GM23338 (cell line): ENCODE data around the gene CNGB1. TPM values are rescaled to one million over a fixed set of nuclear protein-coding genes. Genes with fewer than 3 reads are reported as not detected.
A peak's percentile ranks its signal among the peaks of the same experiment; 100 is the strongest.
"Not testable (repeated sequence)": the region's sequence is repeated elsewhere in the genome, so short reads cannot be mapped to it uniquely, and the experiment has no call there.

ENCODE experiments used
- ATAC-seq: fragments of 200-7000 bp; cut with Tn5 transposase; 3 replicates; pipeline ENCODE4 v1.9.1; 2020
- DNase-seq: peaks from one replicate; pipeline ENCODE4 v3.0.0-alpha.2; 2015; ENCODE audit warnings: low spot score
- H2AFZ ChIP-seq: fragments of 200-600 bp; sonication (generic); 2 replicates; pipeline ENCODE4 v1.8.0; 2016; ENCODE audit warnings: antibody characterized with exemption, mild to moderate bottlenecking, moderate library complexity
- H3F3A ChIP-seq: fragments of 200-600 bp; sonication (generic); replicated peaks from 2 replicates; pipeline ENCODE4 v1.8.0; 2017; ENCODE audit warnings: antibody characterized with exemption, mixed run types, low read depth
- H3K27ac ChIP-seq: fragments of 200-600 bp; sonication (generic); 2 replicates; pipeline ENCODE4 v1.6.1; 2016; ENCODE audit warnings: low read depth
- H3K27me3 ChIP-seq: fragments of 200-600 bp; sonication (generic); 2 replicates; pipeline ENCODE4 v1.8.0; 2016; ENCODE audit warnings: mild to moderate bottlenecking, mixed run types, moderate library complexity; ENCODE audit not compliant: insufficient read depth
- H3K36me3 ChIP-seq: fragments of 200-600 bp; sonication (generic); 2 replicates; pipeline ENCODE4 v1.8.0; 2016; ENCODE audit warnings: mild to moderate bottlenecking; ENCODE audit not compliant: insufficient read depth
- H3K4me1 ChIP-seq: fragments of 200-600 bp; sonication (generic); 2 replicates; pipeline ENCODE4 v1.8.0; 2016; ENCODE audit warnings: mild to moderate bottlenecking, moderate library complexity; ENCODE audit not compliant: insufficient read depth
- H3K4me2 ChIP-seq: fragments of 200-600 bp; sonication (generic); 2 replicates; pipeline ENCODE4 v1.7.1; 2017; ENCODE audit warnings: mixed run types
- H3K4me3 ChIP-seq: fragments of 200-600 bp; sonication (generic); 2 replicates; pipeline ENCODE4 v1.6.1; 2016; ENCODE audit warnings: mixed run types
- H3K79me2 ChIP-seq: fragments of 200-600 bp; sonication (generic); replicated peaks from 2 replicates; pipeline ENCODE4 v1.8.0; 2017; ENCODE audit warnings: mild to moderate bottlenecking; ENCODE audit not compliant: insufficient read depth
- H3K9me2 ChIP-seq: fragments of 200-600 bp; sonication (generic); 2 replicates; pipeline ENCODE4 v1.8.0; 2017; ENCODE audit not compliant: insufficient read depth
- H4K20me1 ChIP-seq: fragments of 200-600 bp; sonication (generic); replicated peaks from 2 replicates; pipeline ENCODE4 v1.8.0; 2017; ENCODE audit warnings: mild to moderate bottlenecking; ENCODE audit not compliant: insufficient read depth
- H3K27ac Mint-ChIP-seq: 2 replicates; pipeline ENCODE4 v1.8.0; 2020; ENCODE audit warnings: inconsistent platforms, mild to moderate bottlenecking, moderate library complexity, mixed read lengths
- H3K27me3 Mint-ChIP-seq: 3 replicates; pipeline ENCODE4 v1.8.0; 2022; ENCODE audit warnings: low read depth, mild to moderate bottlenecking, moderate library complexity, mixed read lengths, inconsistent platforms; ENCODE audit not compliant: insufficient read depth, poor library complexity
- H3K36me3 Mint-ChIP-seq: 3 replicates; pipeline ENCODE4 v1.8.0; 2021; ENCODE audit warnings: low read depth, mild to moderate bottlenecking, inconsistent platforms, moderate library complexity, mixed read lengths
- H3K4me1 Mint-ChIP-seq: 3 replicates; pipeline ENCODE4 v1.8.0; 2020; ENCODE audit warnings: mild to moderate bottlenecking, inconsistent platforms, mixed read lengths
- H3K4me3 Mint-ChIP-seq: 3 replicates; pipeline ENCODE4 v1.8.0; 2021; ENCODE audit warnings: moderate library complexity, mild to moderate bottlenecking, inconsistent platforms, mixed read lengths
- H3K9me3 Mint-ChIP-seq: 3 replicates; pipeline ENCODE4 v1.8.0; 2020; ENCODE audit warnings: moderate library complexity, mild to moderate bottlenecking, inconsistent platforms, mixed read lengths
- EZH2phosphoT487 ChIP-seq: fragments of 200-600 bp; sonication (generic); IDR thresholded peaks from one replicate; pipeline ENCODE4 v1.8.1; 2018; ENCODE audit warnings: antibody characterized with exemption; ENCODE audit not compliant: unreplicated experiment
- NANOG ChIP-seq: IDR thresholded peaks from 2 replicates; pipeline ENCODE4 v1.6.1; 2016; ENCODE audit warnings: antibody characterized with exemption, borderline replicate concordance
- STAT1 ChIP-seq: IDR thresholded peaks from one replicate; pipeline ENCODE4 v1.6.1; 2016; ENCODE audit warnings: antibody characterized with exemption; ENCODE audit not compliant: unreplicated experiment
- ZNF114 ChIP-seq: fragments of 250-450 bp; sonication (Bioruptor Pico); IDR thresholded peaks from 2 replicates; pipeline ENCODE4 v1.5.0; 2020; ENCODE audit warnings: mild to moderate bottlenecking, moderate library complexity
- ZNF331 ChIP-seq: fragments of 250-450 bp; sonication (Bioruptor Pico); IDR thresholded peaks from 2 replicates; pipeline ENCODE4 v1.5.0; 2020; ENCODE audit warnings: low read depth, mild to moderate bottlenecking, moderate library complexity
- polyA plus RNA-seq: library from polyadenylated mRNA; unstranded; fragments of >200 nt; fragmentation: Nextera tagmentation; extraction: Ambion mirVana; gene quantifications from 2 replicates; pipeline ENCODE4 v1.2.1, GENCODE V29; 2016
- total RNA-seq: library from RNA; depleted of rRNA; stranded (reverse); fragments of >200 nt; shearing (Covaris generic); gene quantifications from 2 replicates; pipeline ENCODE4 v1.2.3, GENCODE V29; 2014
- TF ChIP-seq, protein P1 (sequence below), 2 experiments: fragments of 200-600 bp in 1 of 2; sonication (generic) in 1 of 2; conservative IDR thresholded peaks; 2 replicates each; pipeline versions ENCODE4 v1.5.1 to v1.6.1; 2016 to 2017; ENCODE audit warnings: antibody characterized with exemption in 2 of 2, low read depth in 2 of 2, mild to moderate bottlenecking in 2 of 2, moderate library complexity in 1 of 2

CNGB1 gene
- total and polyA plus RNA-seq, 2 experiments from 2014 or later, result not detected

DNA sequence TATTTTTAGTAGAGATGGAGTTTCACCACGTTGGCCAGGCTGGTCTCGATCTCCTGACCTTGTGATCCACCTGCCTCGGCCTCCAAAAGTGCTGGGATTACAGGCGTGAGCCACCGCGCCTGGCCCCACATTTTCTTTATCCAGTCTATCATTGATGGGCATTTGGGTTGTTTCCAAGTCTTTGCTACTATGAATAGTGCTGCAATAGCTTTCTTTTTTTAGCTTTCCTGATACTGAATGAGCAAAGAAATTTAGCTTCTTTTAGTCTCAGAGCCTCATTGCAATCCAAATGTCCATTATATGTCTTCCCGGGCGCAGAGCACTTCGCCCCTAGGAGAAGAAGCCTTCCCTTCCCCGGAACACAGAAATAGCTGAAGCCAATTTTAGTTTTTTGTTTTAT, 112.9 kb downstream of the CNGB1 start:
- H3K4me3 ChIP-seq, DNase-seq, H2AFZ ChIP-seq, H3K27me3 Mint-ChIP-seq, H3K27ac Mint-ChIP-seq, H3K79me2 ChIP-seq, H3K9me2 ChIP-seq, H3K9me3 Mint-ChIP-seq, H3K4me2 ChIP-seq, H3K4me3 Mint-ChIP-seq, H3K27ac ChIP-seq, H3F3A ChIP-seq, ATAC-seq, H3K36me3 ChIP-seq, H3K36me3 Mint-ChIP-seq, H3K27me3 ChIP-seq, H4K20me1 ChIP-seq: not testable (repeated sequence)
- H3K4me1 Mint-ChIP-seq, result peaks cover 13% of the 10 kb centered on the region
- peaks cover 19% of the 10 kb centered on the region for H3K4me1 ChIP-seq

DNA sequence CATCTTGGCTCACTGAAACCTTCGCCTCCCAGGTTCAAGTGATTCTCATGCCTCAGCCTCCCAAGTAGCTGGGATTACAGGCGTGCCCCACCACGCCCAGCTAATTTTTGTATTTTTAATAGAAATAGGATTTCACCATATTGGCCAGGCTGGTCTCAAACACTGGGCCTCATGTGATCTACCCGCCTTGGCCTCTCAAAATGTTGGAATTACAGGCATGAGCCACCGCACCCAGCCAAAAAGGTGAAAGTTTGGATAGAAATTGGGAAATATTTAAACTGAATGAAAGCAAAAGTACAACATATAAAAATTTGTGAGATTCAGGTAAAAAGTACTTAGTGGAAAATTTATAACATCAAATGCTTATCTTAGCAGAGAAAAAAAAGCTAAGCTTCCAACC, 115.7 kb downstream of the CNGB1 start:
- peaks cover 7% of the 10 kb centered on the region for H3K4me1 Mint-ChIP-seq
- Histone ChIP-seq H3K27me3 (no peaks in the 10 kb centered on the region), H3K27ac (no peak overlapping the region), H3F3A (no peaks in the 10 kb centered on the region), H4K20me1 (no peaks in the 10 kb centered on the region), H2AFZ (no peak overlapping the region), H3K36me3 (no peaks in the 10 kb centered on the region), H3K4me2 (no peak overlapping the region), H3K4me3 (no peak overlapping the region), H3K9me2 (no peaks in the 10 kb centered on the region), H3K4me1 (peaks cover 5% of the 10 kb centered on the region; the same call in 1 of the 2 replicates), H3K79me2 (no peaks in the 10 kb centered on the region)
- no peak overlapping the region for H3K27ac Mint-ChIP-seq
- no peaks in the 10 kb centered on the region; the same call in 2 of the 3 replicates for H3K36me3 Mint-ChIP-seq
- no peak overlapping the region for H3K4me3 Mint-ChIP-seq
- no peaks in the 10 kb centered on the region for H3K27me3 Mint-ChIP-seq
- DNase-seq (no peak), ATAC-seq (no peak)
- peaks cover 6% of the 10 kb centered on the region; the same call in 2 of the 3 replicates for H3K9me3 Mint-ChIP-seq
- no peak for TF ChIP-seq STAT1

DNA sequence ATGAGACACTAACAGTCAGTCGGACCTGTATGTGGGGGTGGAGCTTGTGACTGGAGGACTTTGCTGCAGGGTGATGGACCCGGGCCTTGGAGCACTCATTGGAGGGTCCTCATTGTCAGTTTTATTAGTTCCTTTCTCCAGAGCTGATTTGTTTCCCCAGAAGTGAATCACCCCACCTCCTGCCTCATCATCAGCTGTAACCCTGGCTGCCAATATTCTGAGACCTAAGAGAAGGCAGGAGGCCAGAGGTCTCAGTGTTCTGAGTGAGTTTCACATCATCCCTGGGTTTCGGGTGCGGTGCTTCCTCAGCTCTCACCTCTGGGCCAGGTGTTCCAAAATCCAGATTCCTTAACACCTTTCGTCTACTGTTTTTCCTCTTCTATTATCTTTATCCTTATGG, 118.7 kb downstream of the CNGB1 start:
- DNase-seq, result no peak
- Histone ChIP-seq H3K79me2 (no peaks in the 10 kb centered on the region), H3F3A (0 out of 2 replicates have a peak, but pooled peaks cover 4% of the 10 kb centered on the region), H3K4me1 (peaks cover 3% of the 10 kb centered on the region; the same call in 1 of the 2 replicates), H3K4me3 (no peak overlapping the region), H3K27me3 (no peaks in the 10 kb centered on the region), H3K4me2 (no peak overlapping the region), H2AFZ (0 out of 2 replicates have a peak overlapping the region, but pooled peaks have one; percentile 34), H3K9me2 (peaks cover 3% of the 10 kb centered on the region; the same call in 1 of the 2 replicates), H3K36me3 (no peaks in the 10 kb centered on the region), H3K27ac (no peak overlapping the region), H4K20me1 (no peaks in the 10 kb centered on the region)
- Mint-ChIP-seq H3K9me3 (peaks cover 4% of the 10 kb centered on the region; the same call in 1 of the 3 replicates), H3K27ac (no peak overlapping the region), H3K36me3 (no peaks in the 10 kb centered on the region), H3K4me3 (no peak overlapping the region), H3K4me1 (peaks cover 12% of the 10 kb centered on the region), H3K27me3 (no peaks in the 10 kb centered on the region)
- ATAC-seq, result no peak
- TF ChIP-seq NANOG, result no peak
- no peak for TF ChIP-seq EZH2phosphoT487
- no peak for TF ChIP-seq ZNF114 (CRISPR knock-in tag)
- TF ChIP-seq ZNF331 (CRISPR knock-in tag), result no peak
- TF ChIP-seq, protein P1, sequence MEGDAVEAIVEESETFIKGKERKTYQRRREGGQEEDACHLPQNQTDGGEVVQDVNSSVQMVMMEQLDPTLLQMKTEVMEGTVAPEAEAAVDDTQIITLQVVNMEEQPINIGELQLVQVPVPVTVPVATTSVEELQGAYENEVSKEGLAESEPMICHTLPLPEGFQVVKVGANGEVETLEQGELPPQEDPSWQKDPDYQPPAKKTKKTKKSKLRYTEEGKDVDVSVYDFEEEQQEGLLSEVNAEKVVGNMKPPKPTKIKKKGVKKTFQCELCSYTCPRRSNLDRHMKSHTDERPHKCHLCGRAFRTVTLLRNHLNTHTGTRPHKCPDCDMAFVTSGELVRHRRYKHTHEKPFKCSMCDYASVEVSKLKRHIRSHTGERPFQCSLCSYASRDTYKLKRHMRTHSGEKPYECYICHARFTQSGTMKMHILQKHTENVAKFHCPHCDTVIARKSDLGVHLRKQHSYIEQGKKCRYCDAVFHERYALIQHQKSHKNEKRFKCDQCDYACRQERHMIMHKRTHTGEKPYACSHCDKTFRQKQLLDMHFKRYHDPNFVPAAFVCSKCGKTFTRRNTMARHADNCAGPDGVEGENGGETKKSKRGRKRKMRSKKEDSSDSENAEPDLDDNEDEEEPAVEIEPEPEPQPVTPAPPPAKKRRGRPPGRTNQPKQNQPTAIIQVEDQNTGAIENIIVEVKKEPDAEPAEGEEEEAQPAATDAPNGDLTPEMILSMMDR (conservative IDR thresholded peaks at IDR 0.05; ENCODE audit: low read depth in 2 of 2), result no peak
